NCI-H446 (cell line): Measurements from ENCODE around the gene CARD8.
"Not testable (repeated sequence)": the region's sequence is repeated elsewhere in the genome, so short reads cannot be mapped to it uniquely, and the experiment has no call there.

Source experiments
- DNase-seq, 2 experiments: peaks; one replicate each; lab custom pipeline; 2025; lab: John Stamatoyannopoulos, UW

CARD8 gene

GRCh38 chr19:48255376-48256303 lies at the start of gene CARD8:
CARD8 (minus strand) TSS chr19:48255912; CDS start chr19:48241020, 14,892 bp downstream.
- DNase-seq = peak; percentile 90 to 91

DNA sequence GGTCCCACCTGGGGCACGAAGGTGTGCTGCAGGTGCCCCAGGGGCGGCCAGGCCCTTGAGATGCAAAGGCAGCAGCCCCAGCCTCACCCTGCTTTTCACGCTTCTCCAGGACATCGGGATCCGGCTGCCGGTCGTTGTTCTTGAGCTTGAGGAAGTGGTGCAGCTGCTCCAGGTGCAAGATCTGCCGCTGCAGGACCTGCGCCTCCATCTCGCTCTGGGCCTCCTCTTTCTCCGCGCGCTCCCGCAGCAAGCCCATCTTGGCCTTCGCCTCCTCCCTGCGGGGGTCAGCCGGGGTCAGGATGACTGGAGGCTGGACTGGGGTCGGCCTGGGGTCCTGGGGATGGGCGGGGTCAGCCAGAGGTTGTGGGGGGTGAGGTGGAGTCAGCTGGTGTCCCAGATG lies 48.2 kb upstream of the CARD8 start:
- no peak for DNase-seq

DNA sequence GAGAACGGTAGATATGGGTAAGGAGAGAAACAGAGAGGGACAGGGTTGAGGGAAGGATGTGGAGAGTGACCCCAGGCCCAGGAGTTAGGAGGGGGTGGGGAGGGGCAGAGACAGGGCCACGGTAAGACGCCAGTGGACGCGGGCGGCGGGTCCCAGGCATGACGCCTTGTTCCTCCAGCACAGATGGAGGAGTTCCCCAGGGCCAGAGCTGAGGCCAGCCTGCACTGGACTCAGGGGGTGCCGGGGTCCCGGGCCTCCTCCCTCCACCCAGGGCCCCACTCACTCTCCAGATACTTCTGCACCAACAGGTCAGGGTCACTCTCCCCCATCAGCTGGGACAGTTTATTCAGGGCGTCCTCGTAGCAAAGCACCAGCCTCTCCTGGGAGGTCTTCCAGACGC lies 47.7 kb upstream of the CARD8 start:
- no peak for DNase-seq

DNA sequence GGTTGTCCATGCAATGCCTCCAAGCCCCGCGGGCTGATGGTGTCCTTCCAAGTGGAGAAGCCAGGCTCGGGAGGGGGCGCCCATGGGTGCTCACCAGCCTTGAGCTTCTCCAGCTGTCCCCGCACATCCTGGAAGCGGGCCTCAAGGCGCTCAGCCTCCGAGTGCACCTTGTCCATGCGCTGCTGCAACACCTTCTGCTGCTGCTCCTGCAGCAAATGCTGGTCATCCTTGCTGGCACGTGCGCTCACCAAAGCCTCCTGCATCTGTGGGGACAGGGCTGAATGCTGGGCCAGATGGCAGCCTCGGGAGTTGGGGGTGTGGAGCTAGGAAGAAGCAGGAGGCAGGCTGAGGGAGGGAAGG lies 46.9 kb upstream of the CARD8 start:
- DNase-seq = no peak

DNA sequence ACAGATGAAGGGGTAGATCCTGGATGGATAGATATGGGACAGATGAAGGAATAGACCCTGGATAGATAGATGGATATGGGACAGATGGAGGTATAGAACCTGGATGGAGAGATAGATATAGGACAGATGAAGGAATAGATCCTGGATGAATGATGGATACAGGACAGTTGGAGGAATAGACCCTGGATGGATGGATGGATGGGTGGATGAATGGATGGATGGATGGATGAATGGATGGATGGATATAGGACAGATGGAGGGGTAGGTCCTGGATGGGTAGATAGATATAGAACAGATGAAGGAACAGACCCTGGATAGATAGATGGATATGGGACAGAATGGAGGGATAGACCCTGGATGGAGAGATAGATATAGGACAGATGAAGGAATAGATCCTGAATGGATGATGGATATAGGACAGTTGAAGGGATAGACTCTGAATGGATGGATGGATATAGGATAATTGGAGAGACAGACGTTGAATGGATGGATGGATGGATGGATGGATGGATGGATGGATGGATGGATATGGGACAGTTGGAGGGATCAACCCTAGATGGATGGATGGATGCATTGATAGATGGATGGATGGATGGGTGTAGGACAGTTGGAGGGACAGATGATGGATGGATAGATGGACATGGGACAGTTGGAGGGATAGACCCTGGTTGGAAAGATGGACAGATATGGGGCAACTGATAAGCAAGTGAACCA lies 46.3 kb upstream of the CARD8 start:
- no peak for DNase-seq

DNA sequence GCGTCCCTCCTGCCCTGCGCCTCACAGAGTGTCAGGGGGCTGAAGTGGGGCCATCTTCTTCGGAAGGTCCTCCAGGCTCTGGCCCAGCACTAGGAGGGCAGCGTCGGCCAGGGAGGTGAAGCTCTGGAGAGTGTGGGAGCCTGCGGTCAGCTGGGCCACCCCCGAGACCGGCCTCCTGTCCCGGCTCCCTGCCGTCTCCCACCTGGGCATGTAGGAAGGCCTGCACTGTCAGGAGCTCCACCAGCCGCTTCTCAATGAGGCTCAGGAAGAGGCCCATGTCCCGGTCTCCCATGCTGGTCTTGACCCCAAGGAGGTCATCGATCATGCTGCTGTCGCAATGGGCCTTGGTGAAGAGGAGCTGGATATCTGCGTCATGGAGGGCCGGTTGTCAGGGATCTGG lies 42.3 kb upstream of the CARD8 start:
- no peak for DNase-seq

GRCh38 chr19:48296963-48297734 lies 41.4 kb upstream of the CARD8 start:
- DNase-seq = no peak

DNA sequence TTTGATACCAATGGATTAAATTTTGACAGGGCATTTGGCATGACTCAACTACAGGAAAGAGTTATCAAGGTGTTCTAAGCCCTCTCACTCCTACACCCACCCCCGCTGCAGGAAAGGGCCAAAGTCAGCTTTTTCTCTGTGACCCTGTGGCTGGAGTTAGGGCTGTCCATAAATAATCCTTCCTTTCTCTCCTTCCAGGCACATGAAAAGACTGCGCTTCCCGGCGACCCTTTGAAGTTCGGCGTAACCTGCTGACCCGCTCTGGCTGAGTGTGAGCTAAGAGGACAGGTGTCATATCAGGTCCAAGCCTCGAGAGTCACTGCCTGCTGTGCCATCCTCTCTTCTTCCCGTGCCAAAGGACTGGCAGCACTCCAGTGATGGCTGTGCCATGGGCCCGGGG lies 39.7 kb upstream of the CARD8 start:
- no peak for DNase-seq

DNA sequence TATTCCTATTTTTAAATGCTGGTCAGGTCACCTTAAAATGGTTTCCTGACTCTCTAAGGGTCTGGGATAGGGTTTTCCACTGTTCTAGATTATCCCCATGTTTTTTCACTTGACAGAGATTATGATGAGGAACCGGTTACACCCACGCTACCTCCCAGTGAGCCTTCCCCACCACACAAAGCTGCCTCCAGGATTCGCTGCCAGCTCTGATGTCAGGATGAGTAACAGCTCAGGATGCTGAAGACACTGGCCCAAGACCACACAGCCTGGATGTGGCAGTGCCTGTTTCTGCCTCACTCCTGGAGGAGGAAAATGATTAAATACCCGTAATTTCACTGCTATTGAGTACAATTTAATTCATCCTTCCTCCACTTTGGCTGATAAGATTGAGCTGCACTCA lies 37.1 kb upstream of the CARD8 start:
- DNase-seq = no peak

DNA sequence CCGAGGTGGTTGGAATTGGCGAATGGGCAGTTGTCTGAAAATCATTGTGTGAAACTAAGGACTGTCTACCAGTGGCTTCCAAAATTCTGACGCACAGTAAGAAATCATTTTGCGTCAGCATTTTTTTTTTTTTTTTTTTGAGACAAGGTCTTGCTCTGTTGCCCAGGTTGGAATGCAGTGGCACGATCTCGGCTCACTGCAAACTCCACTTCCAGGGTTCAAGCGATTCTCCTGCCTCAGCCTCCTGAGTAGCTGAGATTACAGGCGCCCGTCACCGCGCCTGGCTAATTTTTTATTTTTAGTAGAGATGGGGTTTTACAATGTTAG lies 35.7 kb upstream of the CARD8 start:
- DNase-seq = not testable (repeated sequence)

GRCh38 chr19:48290771-48291488 lies 35.2 kb upstream of the CARD8 start:
- DNase-seq = peak; percentile 40 to 86

DNA sequence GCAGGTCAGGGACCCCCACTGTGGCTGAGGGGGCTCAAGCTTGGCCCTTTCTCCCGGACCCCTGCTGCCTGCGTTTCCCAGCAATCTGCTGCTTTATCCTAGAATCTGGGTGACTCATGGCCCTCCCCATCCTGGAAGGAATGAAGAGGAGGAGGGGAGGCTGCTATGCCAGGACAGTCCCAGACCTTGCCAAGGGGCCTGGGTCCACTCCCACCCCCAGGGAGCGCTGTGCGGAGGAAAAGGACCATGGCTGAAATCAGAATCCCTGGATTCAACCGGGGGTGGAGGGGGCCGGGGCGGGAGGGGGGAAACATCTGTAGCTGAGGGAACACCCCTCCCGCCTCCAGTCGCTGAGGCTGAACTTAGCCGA lies 34.7 kb upstream of the CARD8 start:
- DNase-seq = peak in 1 of 2 experiments; percentile 48

DNA sequence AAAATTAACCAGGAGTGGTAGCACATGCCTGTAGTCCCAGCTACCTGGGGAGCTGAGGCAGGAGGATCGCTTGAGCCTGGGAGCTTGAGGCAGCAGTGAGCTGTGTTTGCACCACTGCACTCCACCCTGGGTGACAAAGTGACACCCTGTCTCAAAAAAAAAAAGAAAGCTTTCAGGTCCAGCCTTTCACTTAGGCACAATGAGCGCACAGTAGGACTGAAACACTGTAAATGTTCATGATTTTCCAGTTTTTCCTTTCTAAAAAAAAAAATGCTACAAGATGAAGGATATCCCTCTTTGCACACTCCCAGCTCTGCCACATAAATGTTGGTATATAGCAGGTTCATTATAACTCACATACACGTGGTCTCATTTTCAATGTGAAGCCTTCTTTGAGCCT lies 32.0 kb upstream of the CARD8 start:
- no peak for DNase-seq

DNA sequence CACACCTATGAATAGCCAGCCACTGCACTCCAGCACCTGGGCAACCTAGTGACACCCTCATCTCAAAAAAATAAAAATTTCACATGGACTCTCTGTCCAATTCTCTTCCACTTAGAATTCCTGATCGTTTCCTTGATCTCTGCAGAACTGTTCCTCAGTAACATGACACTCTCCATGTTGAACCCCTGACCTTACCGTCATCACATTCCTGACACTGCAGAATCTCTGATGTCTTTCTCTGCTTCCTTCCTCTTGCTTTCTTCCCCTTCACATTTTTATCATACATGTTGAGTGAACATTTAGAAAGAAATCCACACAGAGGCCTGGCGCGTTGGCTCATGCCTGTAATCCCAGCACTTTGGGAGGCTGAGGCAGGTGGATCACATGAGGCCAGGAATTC lies 29.2 kb upstream of the CARD8 start:
- no peak for DNase-seq

DNA sequence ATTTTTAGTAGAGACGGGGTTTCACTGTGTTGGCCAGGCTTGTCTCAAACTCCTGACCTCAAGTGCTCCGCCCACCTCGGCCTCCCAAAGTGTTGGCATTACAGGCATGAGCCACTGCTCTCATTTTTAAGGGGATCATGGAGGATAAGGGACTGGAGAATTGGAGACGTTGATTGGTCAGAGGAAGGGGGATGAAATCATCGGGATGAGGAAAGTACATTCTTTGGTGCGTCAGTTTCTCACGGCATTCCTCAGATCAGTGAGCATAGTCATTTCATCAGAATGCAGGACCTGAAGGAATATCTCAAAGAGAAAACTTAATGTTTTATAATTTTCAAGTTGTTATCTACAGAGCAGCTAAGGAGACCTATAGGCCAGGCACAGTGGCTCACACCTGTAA lies 28.2 kb upstream of the CARD8 start:
- no peak for DNase-seq

DNA sequence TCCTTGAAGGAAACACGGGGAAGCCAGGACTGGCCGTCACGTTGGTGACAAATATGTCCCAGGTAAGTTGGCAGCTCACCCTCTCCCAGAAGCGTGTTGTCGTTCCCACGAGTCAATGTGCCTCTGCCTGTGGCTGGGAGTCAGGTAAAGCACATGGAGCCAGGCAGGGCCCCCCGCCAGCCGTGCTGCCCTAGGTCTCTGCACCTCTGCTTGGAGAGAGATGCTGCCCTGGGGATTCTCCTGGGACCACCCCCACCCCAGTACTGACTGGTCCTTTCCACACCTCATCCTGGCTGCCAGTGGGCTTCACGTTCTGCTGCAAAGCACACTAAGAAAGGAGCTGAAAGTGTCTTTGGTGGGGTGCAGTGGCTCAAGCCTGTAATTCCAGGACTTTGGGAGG lies 24.0 kb upstream of the CARD8 start:
- no peak for DNase-seq

DNA sequence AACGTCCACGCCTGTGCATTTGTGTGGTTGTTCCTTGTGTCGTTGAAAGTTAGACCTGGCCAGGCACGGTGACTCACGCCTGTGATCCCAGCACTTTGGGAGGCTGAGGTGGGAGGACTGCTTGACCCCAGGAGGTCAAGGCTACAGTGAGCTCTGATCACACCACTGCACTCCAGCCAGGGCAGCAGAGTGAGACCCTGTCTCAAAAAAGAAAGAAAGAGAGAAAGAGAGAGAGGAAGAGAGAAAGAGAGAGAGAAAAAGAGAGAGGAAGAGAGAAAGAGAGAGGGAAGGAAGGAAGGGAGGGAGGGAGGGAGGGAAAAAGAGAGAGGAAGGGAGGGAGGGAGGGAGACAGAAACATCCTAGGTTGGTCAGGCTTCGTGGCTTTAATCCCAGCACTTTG lies 19.2 kb upstream of the CARD8 start:
- DNase-seq = no peak

DNA sequence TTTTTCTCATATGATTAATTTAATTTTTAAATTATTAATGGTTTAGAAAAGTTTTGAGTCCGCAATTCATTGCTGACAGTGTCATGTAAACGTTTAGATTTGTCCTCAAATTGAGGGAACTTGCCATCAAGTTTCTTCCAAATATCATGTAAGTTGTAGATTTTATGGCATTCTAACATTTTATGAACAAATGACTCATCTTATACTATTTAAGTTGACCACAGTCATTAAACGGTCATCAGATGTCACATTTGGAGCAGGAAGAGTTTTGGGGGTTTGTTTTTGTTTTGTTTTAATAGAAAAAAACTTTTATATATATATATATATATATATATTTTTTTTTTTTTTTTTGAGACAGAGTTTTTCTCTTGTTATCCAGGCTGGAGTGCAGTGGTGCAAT lies 18.5 kb upstream of the CARD8 start:
- no peak for DNase-seq

DNA sequence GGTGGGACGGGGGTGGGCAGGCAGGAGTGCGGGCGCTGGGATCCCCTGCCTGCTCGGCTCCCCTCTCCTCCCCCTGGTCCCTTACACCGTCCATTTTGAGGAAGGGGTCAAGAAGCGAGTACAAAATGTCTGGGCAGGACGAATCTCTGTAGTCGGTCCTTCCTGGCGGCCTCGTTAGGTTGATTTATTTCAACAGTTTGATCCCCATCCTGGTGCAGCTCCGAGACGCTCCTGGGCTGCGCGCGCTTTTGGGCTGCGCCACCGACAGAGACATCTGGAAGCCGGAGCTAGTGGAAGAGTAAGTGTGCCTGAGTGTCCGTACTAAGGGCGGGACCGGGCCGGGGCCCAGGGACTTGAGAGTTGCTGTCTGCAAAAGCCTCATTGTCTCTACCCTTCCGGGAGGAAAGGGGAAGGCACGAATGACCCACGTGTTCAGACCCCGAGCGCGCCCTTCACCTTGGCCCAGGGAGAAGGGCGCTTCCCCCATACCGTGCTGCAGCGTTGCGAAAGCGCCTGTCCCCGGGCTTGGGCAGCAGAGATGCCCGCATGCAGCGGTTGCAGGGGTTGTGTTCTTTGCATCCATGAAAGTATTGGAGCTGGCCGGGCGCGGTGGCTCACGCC lies 15.9 kb upstream of the CARD8 start:
- DNase-seq = peak; percentile 59 to 66

- not testable (repeated sequence) for DNase-seq
Observed at GRCh38 chr19:48269617-48270026, 13.9 kb upstream of the CARD8 start.

- not testable (repeated sequence) for DNase-seq
Observed at GRCh38 chr19:48265326-48265725, 9.6 kb upstream of the CARD8 start.

DNA sequence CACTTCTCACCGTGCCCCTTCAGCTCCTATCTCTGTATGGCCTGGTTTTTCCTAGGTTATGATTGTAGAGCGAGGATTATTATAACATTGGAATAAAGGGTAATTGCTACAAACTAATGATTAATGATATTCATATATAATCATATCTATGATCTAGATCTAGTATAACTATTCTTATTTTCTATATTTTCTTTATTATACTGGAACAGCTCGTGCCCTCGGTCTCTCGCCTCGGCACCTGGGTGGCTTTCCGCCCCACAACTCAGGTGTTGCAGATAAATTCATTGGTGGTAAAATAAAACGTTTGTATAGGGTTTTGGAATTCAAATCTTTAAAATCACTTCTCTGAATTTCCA lies 4.6 kb upstream of the CARD8 start:
- not testable (repeated sequence) for DNase-seq
